ENCODE data around the gene USP9X.

DNA sequence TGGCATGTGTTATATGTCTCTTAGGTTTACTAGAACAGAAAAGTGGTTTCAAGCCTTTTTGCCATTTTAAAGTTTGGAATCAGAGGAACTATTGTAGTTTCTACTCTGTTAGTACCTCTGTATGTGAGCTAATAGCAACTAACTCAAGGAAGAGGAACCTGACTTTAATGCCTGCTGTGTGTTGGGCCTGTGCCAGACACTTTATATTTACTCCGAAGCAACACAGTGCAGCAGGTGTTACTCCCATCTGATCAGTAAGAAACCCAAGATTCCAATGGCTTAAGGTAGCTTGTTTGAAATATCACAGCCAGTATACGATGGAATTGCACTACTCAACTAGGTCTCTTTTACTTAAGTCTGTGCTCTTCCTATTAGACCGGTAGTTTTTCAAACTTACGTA is 79.2 kb downstream of the USP9X start:
- TF ChIP-seq, protein P1, sequence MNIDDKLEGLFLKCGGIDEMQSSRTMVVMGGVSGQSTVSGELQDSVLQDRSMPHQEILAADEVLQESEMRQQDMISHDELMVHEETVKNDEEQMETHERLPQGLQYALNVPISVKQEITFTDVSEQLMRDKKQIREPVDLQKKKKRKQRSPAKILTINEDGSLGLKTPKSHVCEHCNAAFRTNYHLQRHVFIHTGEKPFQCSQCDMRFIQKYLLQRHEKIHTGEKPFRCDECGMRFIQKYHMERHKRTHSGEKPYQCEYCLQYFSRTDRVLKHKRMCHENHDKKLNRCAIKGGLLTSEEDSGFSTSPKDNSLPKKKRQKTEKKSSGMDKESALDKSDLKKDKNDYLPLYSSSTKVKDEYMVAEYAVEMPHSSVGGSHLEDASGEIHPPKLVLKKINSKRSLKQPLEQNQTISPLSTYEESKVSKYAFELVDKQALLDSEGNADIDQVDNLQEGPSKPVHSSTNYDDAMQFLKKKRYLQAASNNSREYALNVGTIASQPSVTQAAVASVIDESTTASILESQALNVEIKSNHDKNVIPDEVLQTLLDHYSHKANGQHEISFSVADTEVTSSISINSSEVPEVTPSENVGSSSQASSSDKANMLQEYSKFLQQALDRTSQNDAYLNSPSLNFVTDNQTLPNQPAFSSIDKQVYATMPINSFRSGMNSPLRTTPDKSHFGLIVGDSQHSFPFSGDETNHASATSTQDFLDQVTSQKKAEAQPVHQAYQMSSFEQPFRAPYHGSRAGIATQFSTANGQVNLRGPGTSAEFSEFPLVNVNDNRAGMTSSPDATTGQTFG (tag by site-specific recombination; IDR thresholded peaks at IDR 0.05; ENCODE audit: borderline replicate concordance), result no peak
- TF ChIP-seq ZNF239 (tag by site-specific recombination; IDR thresholded peaks at IDR 0.05), result no peak
- TF ChIP-seq KLF1 (tag by site-specific recombination; IDR thresholded peaks at IDR 0.05), result no peak
- TF ChIP-seq, protein P2, sequence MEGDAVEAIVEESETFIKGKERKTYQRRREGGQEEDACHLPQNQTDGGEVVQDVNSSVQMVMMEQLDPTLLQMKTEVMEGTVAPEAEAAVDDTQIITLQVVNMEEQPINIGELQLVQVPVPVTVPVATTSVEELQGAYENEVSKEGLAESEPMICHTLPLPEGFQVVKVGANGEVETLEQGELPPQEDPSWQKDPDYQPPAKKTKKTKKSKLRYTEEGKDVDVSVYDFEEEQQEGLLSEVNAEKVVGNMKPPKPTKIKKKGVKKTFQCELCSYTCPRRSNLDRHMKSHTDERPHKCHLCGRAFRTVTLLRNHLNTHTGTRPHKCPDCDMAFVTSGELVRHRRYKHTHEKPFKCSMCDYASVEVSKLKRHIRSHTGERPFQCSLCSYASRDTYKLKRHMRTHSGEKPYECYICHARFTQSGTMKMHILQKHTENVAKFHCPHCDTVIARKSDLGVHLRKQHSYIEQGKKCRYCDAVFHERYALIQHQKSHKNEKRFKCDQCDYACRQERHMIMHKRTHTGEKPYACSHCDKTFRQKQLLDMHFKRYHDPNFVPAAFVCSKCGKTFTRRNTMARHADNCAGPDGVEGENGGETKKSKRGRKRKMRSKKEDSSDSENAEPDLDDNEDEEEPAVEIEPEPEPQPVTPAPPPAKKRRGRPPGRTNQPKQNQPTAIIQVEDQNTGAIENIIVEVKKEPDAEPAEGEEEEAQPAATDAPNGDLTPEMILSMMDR (tag by site-specific recombination; IDR thresholded peaks at IDR 0.05), result no peak
- TF ChIP-seq, protein P3, sequence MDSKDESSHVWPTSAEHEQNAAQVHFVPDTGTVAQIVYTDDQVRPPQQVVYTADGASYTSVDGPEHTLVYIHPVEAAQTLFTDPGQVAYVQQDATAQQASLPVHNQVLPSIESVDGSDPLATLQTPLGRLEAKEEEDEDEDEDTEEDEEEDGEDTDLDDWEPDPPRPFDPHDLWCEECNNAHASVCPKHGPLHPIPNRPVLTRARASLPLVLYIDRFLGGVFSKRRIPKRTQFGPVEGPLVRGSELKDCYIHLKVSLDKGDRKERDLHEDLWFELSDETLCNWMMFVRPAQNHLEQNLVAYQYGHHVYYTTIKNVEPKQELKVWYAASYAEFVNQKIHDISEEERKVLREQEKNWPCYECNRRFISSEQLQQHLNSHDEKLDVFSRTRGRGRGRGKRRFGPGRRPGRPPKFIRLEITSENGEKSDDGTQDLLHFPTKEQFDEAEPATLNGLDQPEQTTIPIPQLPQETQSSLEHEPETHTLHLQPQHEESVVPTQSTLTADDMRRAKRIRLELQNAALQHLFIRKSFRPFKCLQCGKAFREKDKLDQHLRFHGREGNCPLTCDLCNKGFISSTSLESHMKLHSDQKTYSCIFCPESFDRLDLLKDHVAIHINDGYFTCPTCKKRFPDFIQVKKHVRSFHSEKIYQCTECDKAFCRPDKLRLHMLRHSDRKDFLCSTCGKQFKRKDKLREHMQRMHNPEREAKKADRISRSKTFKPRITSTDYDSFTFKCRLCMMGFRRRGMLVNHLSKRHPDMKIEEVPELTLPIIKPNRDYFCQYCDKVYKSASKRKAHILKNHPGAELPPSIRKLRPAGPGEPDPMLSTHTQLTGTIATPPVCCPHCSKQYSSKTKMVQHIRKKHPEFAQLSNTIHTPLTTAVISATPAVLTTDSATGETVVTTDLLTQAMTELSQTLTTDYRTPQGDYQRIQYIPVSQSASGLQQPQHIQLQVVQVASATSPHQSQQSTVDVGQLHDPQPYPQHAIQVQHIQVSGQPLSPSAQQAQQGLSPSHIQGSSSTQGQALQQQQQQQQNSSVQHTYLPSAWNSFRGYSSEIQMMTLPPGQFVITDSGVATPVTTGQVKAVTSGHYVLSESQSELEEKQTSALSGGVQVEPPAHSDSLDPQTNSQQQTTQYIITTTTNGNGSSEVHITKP (tag by site-specific recombination; IDR thresholded peaks at IDR 0.05), result no peak
- TF ChIP-seq SCRT1 (tag by site-specific recombination; IDR thresholded peaks at IDR 0.05; ENCODE audit: borderline replicate concordance), result peak; percentile 72; the same call in 1 of the 2 replicates
- TF ChIP-seq ZNF121 (tag by site-specific recombination; IDR thresholded peaks at IDR 0.05), result no peak
- TF ChIP-seq ZNF114 (tag by site-specific recombination; IDR thresholded peaks at IDR 0.05), result no peak
